BJ (cell line): Measurements from ENCODE around the gene LRBA. TPM values are rescaled to one million over a fixed set of nuclear protein-coding genes. Genes with fewer than 3 reads are reported as not detected.

Source experiments
- CTCF ChIA-PET: fragments of 350-600 bp; formaldehyde crosslinking; extraction: SDS; loops from one replicate; lab custom pipeline; 2021; ENCODE audit warnings: antibody characterized with exemption, inconsistent platforms; lab: Yijun Ruan, JAX
- POLR2A ChIA-PET: fragments of 300-600 bp; sonication (Branson Sonifier 250); formaldehyde crosslinking; extraction: SDS; loops from one replicate; lab custom pipeline; 2021; ENCODE audit warnings: antibody characterized with exemption; lab: Charles Lee
- DNase-seq: peaks from one replicate; pipeline ENCODE4 v3.0.0-alpha.2; 2011; ENCODE audit warnings: low read depth
- H3K27me3 ChIP-seq: 2 replicates; pipeline ENCODE4 v1.6.0; 2011; ENCODE audit warnings: low read length; ENCODE audit not compliant: control insufficient read depth, insufficient read depth
- H3K36me3 ChIP-seq: 2 replicates; pipeline ENCODE4 v1.5.1; 2011; ENCODE audit warnings: low read length; ENCODE audit not compliant: control insufficient read depth, insufficient read depth
- H3K4me3 ChIP-seq: 2 replicates; pipeline ENCODE4 v1.5.1; 2011; ENCODE audit warnings: low read depth, mild to moderate bottlenecking, control low read depth, low read length
- CTCF ChIP-seq: IDR thresholded peaks from 2 replicates; pipeline ENCODE4 v1.5.1; 2011; ENCODE audit warnings: low read depth, mild to moderate bottlenecking, control low read depth, inconsistent platforms, low read length, moderate library complexity; ENCODE audit not compliant: insufficient read depth
- polyA plus RNA-seq: library from polyadenylated mRNA; depleted of rRNA; stranded (reverse); fragments of >200 nt; gene quantifications from 2 replicates; pipeline ENCODE4 v1.2.3, GENCODE V29; 2011

Gene LRBA
- polyA plus RNA-seq, 1 experiment, result 8.2 TPM

GRCh38 chr4:150816491-150816890, 198.6 kb downstream of the LRBA start:
- no peak for TF ChIP-seq CTCF
- POLR2A ChIA-PET, result no interaction called here
- H3K27me3 ChIP-seq, result no peaks in the 10 kb centered on the region
- H3K4me3 ChIP-seq, result no peak overlapping the region
- no peaks in the 10 kb centered on the region for H3K36me3 ChIP-seq
- no peak for DNase-seq
- CTCF ChIA-PET, result no interaction called here

- Histone ChIP-seq H3K27me3 (no peaks in the 10 kb centered on the region), H3K4me3 (no peak overlapping the region), H3K36me3 (no peaks in the 10 kb centered on the region)
- CTCF ChIA-PET, result interaction anchor here (1.1 to 2.4 kb wide), 2 partner anchors 53 to 146 kb away, joined by 3 to 5 read pairs; no protein-coding TSS in a partner anchor
- DNase-seq, result no peak
- no peak for TF ChIP-seq CTCF
- POLR2A ChIA-PET, result no interaction called here
Measured at GRCh38 chr4:150814873-150815272, 200.2 kb downstream of the LRBA start.

GRCh38 chr4:150805183-150806025, 209.7 kb downstream of the LRBA start:
- H3K36me3 ChIP-seq, result no peaks in the 10 kb centered on the region
- no peaks in the 10 kb centered on the region for H3K27me3 ChIP-seq
- POLR2A ChIA-PET, result no interaction called here
- no peak for TF ChIP-seq CTCF
- no peak overlapping the region for H3K4me3 ChIP-seq
- DNase-seq, result no peak
- CTCF ChIA-PET, result no interaction called here

GRCh38 chr4:150801833-150802232, 213.3 kb downstream of the LRBA start:
- no peak for DNase-seq
- Histone ChIP-seq H3K4me3 (no peak overlapping the region), H3K36me3 (no peaks in the 10 kb centered on the region), H3K27me3 (no peaks in the 10 kb centered on the region)
- no peak for TF ChIP-seq CTCF
- CTCF ChIA-PET, result no interaction called here
- POLR2A ChIA-PET, result no interaction called here

- ChIA-PET CTCF (interaction anchor here (1.1 kb wide), 1 partner anchor 16 kb away, joined by 3 read pairs; no protein-coding TSS in a partner anchor), POLR2A (no interaction called here)
- no peak for DNase-seq
- TF ChIP-seq CTCF, result no peak
- H3K4me3 ChIP-seq, result no peak overlapping the region
- H3K27me3 ChIP-seq, result no peaks in the 10 kb centered on the region
- no peaks in the 10 kb centered on the region for H3K36me3 ChIP-seq
Measured at GRCh38 chr4:150799207-150799606, 215.9 kb downstream of the LRBA start.
